Lower leg skin (tissue), 3 donors: ENCODE data around the gene PNCK.

Source experiments
- POLR2A ChIP-seq, 2 donors: fragments of 450-650 bp; IDR thresholded peaks; one replicate each; pipeline ENCODE4 v1.6.1; 2016 to 2017; ENCODE audit warnings: antibody characterized with exemption in 2 of 2, mild to moderate bottlenecking in 1 of 2, moderate library complexity in 1 of 2
- TF ChIP-seq, protein P1 (sequence below), 3 donors: fragments of 450-650 bp; IDR thresholded peaks; one replicate each; pipeline ENCODE4 v1.5.1; 2016; ENCODE audit warnings: antibody characterized with exemption in 3 of 3, mild to moderate bottlenecking in 3 of 3, moderate library complexity in 2 of 3

DNA sequence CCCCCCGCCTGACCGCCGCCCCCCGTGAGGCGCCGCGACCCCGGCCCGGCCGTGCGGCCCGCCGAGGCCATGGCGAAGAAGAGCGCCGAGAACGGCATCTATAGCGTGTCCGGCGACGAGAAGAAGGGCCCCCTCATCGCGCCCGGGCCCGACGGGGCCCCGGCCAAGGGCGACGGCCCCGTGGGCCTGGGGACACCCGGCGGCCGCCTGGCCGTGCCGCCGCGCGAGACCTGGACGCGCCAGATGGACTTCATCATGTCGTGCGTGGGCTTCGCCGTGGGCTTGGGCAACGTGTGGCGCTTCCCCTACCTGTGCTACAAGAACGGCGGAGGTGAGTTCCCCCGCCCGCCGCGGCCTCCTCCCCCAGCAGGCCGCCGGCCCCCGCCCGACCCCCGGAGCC is 14.9 kb upstream of the PNCK start:
- TF ChIP-seq, protein P1, sequence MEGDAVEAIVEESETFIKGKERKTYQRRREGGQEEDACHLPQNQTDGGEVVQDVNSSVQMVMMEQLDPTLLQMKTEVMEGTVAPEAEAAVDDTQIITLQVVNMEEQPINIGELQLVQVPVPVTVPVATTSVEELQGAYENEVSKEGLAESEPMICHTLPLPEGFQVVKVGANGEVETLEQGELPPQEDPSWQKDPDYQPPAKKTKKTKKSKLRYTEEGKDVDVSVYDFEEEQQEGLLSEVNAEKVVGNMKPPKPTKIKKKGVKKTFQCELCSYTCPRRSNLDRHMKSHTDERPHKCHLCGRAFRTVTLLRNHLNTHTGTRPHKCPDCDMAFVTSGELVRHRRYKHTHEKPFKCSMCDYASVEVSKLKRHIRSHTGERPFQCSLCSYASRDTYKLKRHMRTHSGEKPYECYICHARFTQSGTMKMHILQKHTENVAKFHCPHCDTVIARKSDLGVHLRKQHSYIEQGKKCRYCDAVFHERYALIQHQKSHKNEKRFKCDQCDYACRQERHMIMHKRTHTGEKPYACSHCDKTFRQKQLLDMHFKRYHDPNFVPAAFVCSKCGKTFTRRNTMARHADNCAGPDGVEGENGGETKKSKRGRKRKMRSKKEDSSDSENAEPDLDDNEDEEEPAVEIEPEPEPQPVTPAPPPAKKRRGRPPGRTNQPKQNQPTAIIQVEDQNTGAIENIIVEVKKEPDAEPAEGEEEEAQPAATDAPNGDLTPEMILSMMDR (IDR thresholded peaks at IDR 0.05): no peak
- no peak for TF ChIP-seq POLR2A (IDR thresholded peaks at IDR 0.05)
